Loucy (cell line): Measurements from ENCODE around the gene PIK3R5.

Experiments used
- H2AFZ ChIP-seq: fragments of 200-600 bp; sonication (generic); 2 replicates; pipeline ENCODE4 v1.6.0; 2016; ENCODE audit warnings: antibody characterized with exemption, mild to moderate bottlenecking, low read length, moderate library complexity
- H3F3A ChIP-seq: fragments of 200-600 bp; 2 replicates; pipeline ENCODE4 v1.6.0; 2016; ENCODE audit warnings: antibody characterized with exemption, low read depth, mild to moderate bottlenecking
- H3K27me3 ChIP-seq: fragments of 200-600 bp; sonication (generic); 2 replicates; pipeline ENCODE4 v1.6.1; 2014; ENCODE audit warnings: low read length, mild to moderate bottlenecking; ENCODE audit not compliant: insufficient read depth, poor library complexity, severe bottlenecking
- H3K36me3 ChIP-seq: fragments of 200-600 bp; sonication (generic); 2 replicates; pipeline ENCODE4 v1.6.1; 2016; ENCODE audit warnings: low read length; ENCODE audit not compliant: insufficient read depth
- H3K4me1 ChIP-seq: fragments of 200-600 bp; sonication (generic); 2 replicates; pipeline ENCODE4 v1.5.1; 2014; ENCODE audit warnings: low read length, mild to moderate bottlenecking; ENCODE audit not compliant: insufficient read depth, poor library complexity, severe bottlenecking
- H3K4me2 ChIP-seq: fragments of 200-600 bp; sonication (generic); 2 replicates; pipeline ENCODE4 v1.6.0; 2014; ENCODE audit warnings: antibody characterized with exemption, low read length, low read depth, mild to moderate bottlenecking; ENCODE audit not compliant: poor library complexity, severe bottlenecking
- H3K4me3 ChIP-seq: fragments of 200-600 bp; sonication (generic); 2 replicates; pipeline ENCODE4 v1.5.1; 2014; ENCODE audit warnings: low read length, mild to moderate bottlenecking, mixed read lengths; ENCODE audit not compliant: poor library complexity, severe bottlenecking
- H3K79me2 ChIP-seq: fragments of 200-600 bp; sonication (generic); 2 replicates; pipeline ENCODE4 v1.6.1; 2014; ENCODE audit warnings: low read length; ENCODE audit not compliant: insufficient read depth
- H3K9ac ChIP-seq: fragments of 200-600 bp; sonication (generic); 2 replicates; pipeline ENCODE4 v1.6.0; 2014; ENCODE audit warnings: mild to moderate bottlenecking, low read depth, low read length, moderate library complexity; ENCODE audit not compliant: poor library complexity, severe bottlenecking
- H3K9me2 ChIP-seq: fragments of 200-600 bp; sonication (generic); replicated peaks from 2 replicates; pipeline ENCODE4 v1.6.1; 2016; ENCODE audit warnings: low read depth, low read length, mixed read lengths
- H3K9me3 ChIP-seq: fragments of 200-600 bp; sonication (generic); 2 replicates; pipeline ENCODE4 v1.6.1; 2014; ENCODE audit warnings: mild to moderate bottlenecking, antibody characterized with exemption, low read length, low read depth; ENCODE audit not compliant: insufficient read depth
- H4K20me1 ChIP-seq: fragments of 200-600 bp; sonication (generic); 2 replicates; pipeline ENCODE4 v1.6.0; 2014; ENCODE audit warnings: antibody characterized with exemption, low read length, mild to moderate bottlenecking; ENCODE audit not compliant: insufficient read depth, poor library complexity, severe bottlenecking
- CTCF ChIP-seq: fragments of 200-600 bp; sonication (generic); conservative IDR thresholded peaks from 2 replicates; pipeline ENCODE4 v1.5.1; 2014; ENCODE audit warnings: mild to moderate bottlenecking, antibody characterized with exemption, low read length
- EZH2phosphoT487 ChIP-seq: fragments of 200-600 bp; IDR thresholded peaks from 2 replicates; pipeline ENCODE4 v1.6.1; 2018; ENCODE audit warnings: antibody characterized with exemption, mild to moderate bottlenecking, moderate library complexity, borderline replicate concordance

The PIK3R5 gene

GRCh38 chr17:8847891-8848290 lies 117.6 kb downstream of the PIK3R5 start:
- no peaks in the 10 kb centered on the region for H3K9me2 ChIP-seq
- H3K79me2 ChIP-seq = 0 out of 2 replicates have a peak, but pooled peaks cover 5% of the 10 kb centered on the region
- no peaks in the 10 kb centered on the region for H3K27me3 ChIP-seq
- H3K9ac ChIP-seq = no peak overlapping the region
- H3K4me3 ChIP-seq = no peak overlapping the region
- TF ChIP-seq EZH2phosphoT487 (no peak), CTCF (no peak)
- H4K20me1 ChIP-seq = no peaks in the 10 kb centered on the region
- H3K9me3 ChIP-seq = no peaks in the 10 kb centered on the region
- H3F3A ChIP-seq = no peaks in the 10 kb centered on the region
- peaks cover 47% of the 10 kb centered on the region; the same call in 1 of the 2 replicates for H3K36me3 ChIP-seq
- no peak overlapping the region for H2AFZ ChIP-seq
- H3K4me1 ChIP-seq = no peaks in the 10 kb centered on the region
- no peak overlapping the region for H3K4me2 ChIP-seq

GRCh38 chr17:8846768-8847211 lies 118.7 kb downstream of the PIK3R5 start:
- Histone ChIP-seq H2AFZ (no peak overlapping the region; the same call in 1 of the 2 replicates), H3K4me3 (no peak overlapping the region), H3K4me1 (no peaks in the 10 kb centered on the region), H4K20me1 (no peaks in the 10 kb centered on the region), H3K36me3 (peaks cover 54% of the 10 kb centered on the region; the same call in 1 of the 2 replicates), H3K27me3 (no peaks in the 10 kb centered on the region), H3K9me3 (no peaks in the 10 kb centered on the region), H3K79me2 (no peaks in the 10 kb centered on the region), H3K9me2 (no peaks in the 10 kb centered on the region), H3F3A (no peaks in the 10 kb centered on the region), H3K9ac (no peak overlapping the region), H3K4me2 (no peak overlapping the region)
- TF ChIP-seq EZH2phosphoT487 = no peak
- TF ChIP-seq CTCF = no peak

GRCh38 chr17:8844229-8845218 lies 121.0 kb downstream of the PIK3R5 start:
- no peaks in the 10 kb centered on the region for H3K9me2 ChIP-seq

More at GRCh38 chr17:8844229-8845218, 121.0 kb downstream of the PIK3R5 start:
- Histone ChIP-seq H3K27me3 (no peaks in the 10 kb centered on the region), H3K9me3 (no peaks in the 10 kb centered on the region), H2AFZ (no peak overlapping the region), H3K4me1 (no peaks in the 10 kb centered on the region), H3K79me2 (no peaks in the 10 kb centered on the region), H3F3A (no peaks in the 10 kb centered on the region), H4K20me1 (no peaks in the 10 kb centered on the region), H3K9ac (no peak overlapping the region), H3K36me3 (peaks cover 60% of the 10 kb centered on the region; the same call in 1 of the 2 replicates), H3K4me3 (no peak overlapping the region), H3K4me2 (no peak overlapping the region)
- no peak for TF ChIP-seq EZH2phosphoT487
- TF ChIP-seq CTCF = no peak
